H9 (cell line): ENCODE data around the gene ODC1. TPM values are rescaled to one million over a fixed set of nuclear protein-coding genes. Genes with fewer than 3 reads are reported as not detected.

ENCODE experiments used
- DNase-seq: peaks from one replicate; pipeline ENCODE4 v3.0.0-alpha.2; 2017
- H2AFZ ChIP-seq: one replicate; pipeline ENCODE4 v1.6.1; 2013; ENCODE audit warnings: mild to moderate bottlenecking, low read length, control low read depth, moderate library complexity
- H2AK5ac ChIP-seq: 2 replicates; pipeline ENCODE4 v1.6.1; 2013; ENCODE audit warnings: low read length, control low read depth, mixed read lengths; ENCODE audit not compliant: insufficient read length
- H2BK120ac ChIP-seq: one replicate; pipeline ENCODE4 v1.6.1; 2013; ENCODE audit warnings: low read depth, mild to moderate bottlenecking, low read length, control low read depth, inconsistent platforms; ENCODE audit not compliant: poor library complexity, severe bottlenecking
- H2BK12ac ChIP-seq: 2 replicates; pipeline ENCODE4 v1.6.1; 2013; ENCODE audit warnings: low read length, control low read depth, mixed read lengths, low read depth; ENCODE audit not compliant: insufficient read length
- H2BK15ac ChIP-seq: 2 replicates; pipeline ENCODE4 v1.6.1; 2013; ENCODE audit warnings: low read depth, low read length, control low read depth
- H2BK20ac ChIP-seq: one replicate; pipeline ENCODE4 v1.6.1; 2013; ENCODE audit warnings: low read depth, mild to moderate bottlenecking, low read length, control low read depth, inconsistent platforms; ENCODE audit not compliant: poor library complexity, severe bottlenecking
- H2BK5ac ChIP-seq: 2 replicates; pipeline ENCODE4 v1.6.1; 2013; ENCODE audit warnings: low read length, control low read depth, mixed read lengths; ENCODE audit not compliant: insufficient read length
- H3K14ac ChIP-seq: 2 replicates; pipeline ENCODE4 v1.6.1; 2013; ENCODE audit warnings: low read length, control low read depth; ENCODE audit not compliant: insufficient read depth
- H3K18ac ChIP-seq: 2 replicates; pipeline ENCODE4 v1.6.1; 2013; ENCODE audit warnings: low read depth, mild to moderate bottlenecking, mixed read lengths, low read length, control low read depth; ENCODE audit not compliant: insufficient read length
- H3K23ac ChIP-seq: 2 replicates; pipeline ENCODE4 v1.6.1; 2013; ENCODE audit warnings: low read length, control low read depth, mixed read lengths, low read depth; ENCODE audit not compliant: insufficient read length
- H3K23me2 ChIP-seq: 2 replicates; pipeline ENCODE4 v1.6.1; 2013; ENCODE audit warnings: low read depth, mild to moderate bottlenecking, mixed read lengths, low read length, control low read depth; ENCODE audit not compliant: insufficient read length, poor library complexity, severe bottlenecking
- H3K27ac ChIP-seq: 2 replicates; pipeline ENCODE4 v1.5.1; 2013; ENCODE audit warnings: low read length, control low read depth, mixed read lengths, low read depth; ENCODE audit not compliant: insufficient read length
- H3K27me3 ChIP-seq: 2 replicates; pipeline ENCODE4 v1.6.1; 2013; ENCODE audit warnings: low read length, control low read depth, inconsistent platforms; ENCODE audit not compliant: insufficient read depth
- H3K4ac ChIP-seq: 2 replicates; pipeline ENCODE4 v1.6.1; 2013; ENCODE audit warnings: low read depth, mild to moderate bottlenecking, control low read depth, inconsistent platforms, low read length, moderate library complexity
- H3K4me1 ChIP-seq: 2 replicates; pipeline ENCODE4 v1.6.1; 2013; ENCODE audit warnings: low read length, control low read depth, inconsistent platforms; ENCODE audit not compliant: insufficient read depth
- H3K4me2 ChIP-seq: 2 replicates; pipeline ENCODE4 v1.6.1; 2013; ENCODE audit warnings: low read length, control low read depth, mixed read lengths; ENCODE audit not compliant: insufficient read length, insufficient read depth
- H3K56ac ChIP-seq: 2 replicates; pipeline ENCODE4 v1.6.1; 2013; ENCODE audit warnings: low read depth, mild to moderate bottlenecking, mixed read lengths, low read length, control low read depth; ENCODE audit not compliant: insufficient read length
- H3K79me1 ChIP-seq: 2 replicates; pipeline ENCODE4 v1.6.1; 2013; ENCODE audit warnings: low read depth, mild to moderate bottlenecking, moderate library complexity, low read length, control low read depth, inconsistent platforms; ENCODE audit not compliant: insufficient read depth, poor library complexity, severe bottlenecking
- H3K79me2 ChIP-seq: 2 replicates; pipeline ENCODE4 v1.6.1; 2013; ENCODE audit warnings: low read length, control low read depth, inconsistent platforms; ENCODE audit not compliant: insufficient read depth
- H3K9ac ChIP-seq: 2 replicates; pipeline ENCODE4 v1.6.1; 2013; ENCODE audit warnings: low read length, control low read depth, mixed read lengths; ENCODE audit not compliant: insufficient read length; ENCODE audit errors: extremely low read depth
- H3K9me3 ChIP-seq: one replicate; pipeline ENCODE4 v1.6.1; 2013; ENCODE audit warnings: low read depth, low read length, inconsistent platforms; ENCODE audit not compliant: control insufficient read depth
- H3T11ph ChIP-seq: one replicate; pipeline ENCODE4 v1.6.1; 2013; ENCODE audit warnings: mild to moderate bottlenecking, low read length, control low read depth, inconsistent platforms
- H4K20me1 ChIP-seq: one replicate; pipeline ENCODE4 v1.6.1; 2013; ENCODE audit not compliant: control insufficient read depth, insufficient read length, insufficient read depth
- H4K5ac ChIP-seq: 2 replicates; pipeline ENCODE4 v1.6.1; 2013; ENCODE audit warnings: low read depth, mild to moderate bottlenecking, mixed read lengths, low read length, control low read depth; ENCODE audit not compliant: insufficient read length
- H4K8ac ChIP-seq: replicated peaks from 2 replicates; pipeline ENCODE4 v1.6.1; 2013; ENCODE audit warnings: low read length, control low read depth, mixed read lengths, low read depth; ENCODE audit not compliant: insufficient read length
- H4K91ac ChIP-seq: 2 replicates; pipeline ENCODE4 v1.6.1; 2013; ENCODE audit warnings: low read depth, mild to moderate bottlenecking, moderate library complexity, mixed read lengths, low read length, control low read depth; ENCODE audit not compliant: insufficient read length
- H3K27ac Mint-ChIP-seq, 3 experiments: 2 replicates in 2 of 3; 3 replicates in 1 of 3; pipeline ENCODE4 v1.8.0; 2020 to 2021; ENCODE audit warnings: mixed read lengths in 3 of 3, mild to moderate bottlenecking in 1 of 3, moderate library complexity in 1 of 3
- H3K27me3 Mint-ChIP-seq: 2 replicates; pipeline ENCODE4 v1.8.0; 2021; ENCODE audit warnings: low read depth, mild to moderate bottlenecking, moderate library complexity, mixed read lengths
- H3K36me3 Mint-ChIP-seq, 3 experiments: 2 replicates in 2 of 3; 3 replicates in 1 of 3; pipeline ENCODE4 v1.8.0; 2020 to 2021; ENCODE audit warnings: low read depth in 3 of 3, mixed read lengths in 3 of 3; ENCODE audit not compliant: insufficient read depth in 1 of 3
- H3K4me1 Mint-ChIP-seq, 2 experiments: 2 replicates each; pipeline ENCODE4 v1.8.0; 2020; ENCODE audit warnings: mixed read lengths in 2 of 2
- H3K4me3 Mint-ChIP-seq, 2 experiments: 2 replicates in 1 of 2; 3 replicates in 1 of 2; pipeline ENCODE4 v1.8.0; 2020 to 2021; ENCODE audit warnings: mild to moderate bottlenecking in 2 of 2, mixed read lengths in 2 of 2, moderate library complexity in 1 of 2
- H3K9me3 Mint-ChIP-seq, 2 experiments: 2 replicates in 1 of 2; 3 replicates in 1 of 2; pipeline ENCODE4 v1.8.0; 2020; ENCODE audit warnings: mild to moderate bottlenecking in 2 of 2, mixed read lengths in 2 of 2, moderate library complexity in 1 of 2
- WGBS: extraction: QIAGEN DNeasy Blood & Tissue Kit; methylation state at CpG from one replicate; pipeline ENCODE4 v1.1.7; 2013; ENCODE audit warnings: missing lambda C conversion rate, low lambda C conversion rate, mixed read lengths; ENCODE audit not compliant: insufficient read length; ENCODE audit errors: extremely low coverage; 5-methylcytosine and 5-hydroxymethylcytosine counted together
- total RNA-seq: library from RNA; stranded (reverse); gene quantifications from 2 replicates; pipeline ENCODE4 v1.2.1, GENCODE V29; 2021
- TF ChIP-seq, protein P1 (sequence below): fragments of 200-600 bp; sonication (generic); conservative IDR thresholded peaks from 3 replicates; pipeline ENCODE4 v1.8.0; 2021; ENCODE audit warnings: antibody characterized with exemption, mild to moderate bottlenecking

ODC1 gene
- total RNA-seq, 1 experiment from 2014 or later: 48.3 TPM

DNA sequence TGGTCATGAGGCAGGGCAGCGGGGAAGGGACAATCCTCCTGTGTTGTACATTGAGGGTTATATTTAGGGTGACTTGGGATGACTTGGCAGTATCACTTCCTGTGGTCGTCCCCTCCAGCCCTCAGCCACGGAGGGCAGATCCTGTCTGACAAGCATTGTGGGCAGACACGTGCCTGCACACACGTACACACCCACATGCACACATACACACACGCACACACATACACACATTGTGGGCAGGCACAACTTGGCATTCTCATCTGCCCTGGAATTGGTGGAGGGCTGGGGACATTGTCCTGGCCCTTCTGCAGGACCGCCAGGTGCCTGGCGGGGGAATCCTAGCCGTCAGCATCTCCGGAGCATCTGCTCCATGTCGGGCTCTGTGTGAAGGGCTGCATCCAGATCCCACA is 47.6 kb downstream of the ODC1 start:
- no peak overlapping the region for H3T11ph ChIP-seq
- Mint-ChIP-seq H3K27ac (peak overlapping the region in 1 of 3 experiments; percentile 27; a peak in 1 of 7 replicates), H3K9me3 (peaks cover 3 to 12% of the 10 kb centered on the region in 2 experiments), H3K4me3 (no peak overlapping the region), H3K36me3 (peaks cover 0 to 12% (median 9%) of the 10 kb centered on the region in 3 experiments; a peak in 5 of 7 replicates), H3K4me1 (peaks cover 7 to 17% of the 10 kb centered on the region in 2 experiments), H3K27me3 (peaks cover 2% of the 10 kb centered on the region)
- H2BK120ac ChIP-seq: no peak overlapping the region
- H3K14ac ChIP-seq: no peak overlapping the region
- no peak overlapping the region for H4K91ac ChIP-seq
- TF ChIP-seq, protein P1, sequence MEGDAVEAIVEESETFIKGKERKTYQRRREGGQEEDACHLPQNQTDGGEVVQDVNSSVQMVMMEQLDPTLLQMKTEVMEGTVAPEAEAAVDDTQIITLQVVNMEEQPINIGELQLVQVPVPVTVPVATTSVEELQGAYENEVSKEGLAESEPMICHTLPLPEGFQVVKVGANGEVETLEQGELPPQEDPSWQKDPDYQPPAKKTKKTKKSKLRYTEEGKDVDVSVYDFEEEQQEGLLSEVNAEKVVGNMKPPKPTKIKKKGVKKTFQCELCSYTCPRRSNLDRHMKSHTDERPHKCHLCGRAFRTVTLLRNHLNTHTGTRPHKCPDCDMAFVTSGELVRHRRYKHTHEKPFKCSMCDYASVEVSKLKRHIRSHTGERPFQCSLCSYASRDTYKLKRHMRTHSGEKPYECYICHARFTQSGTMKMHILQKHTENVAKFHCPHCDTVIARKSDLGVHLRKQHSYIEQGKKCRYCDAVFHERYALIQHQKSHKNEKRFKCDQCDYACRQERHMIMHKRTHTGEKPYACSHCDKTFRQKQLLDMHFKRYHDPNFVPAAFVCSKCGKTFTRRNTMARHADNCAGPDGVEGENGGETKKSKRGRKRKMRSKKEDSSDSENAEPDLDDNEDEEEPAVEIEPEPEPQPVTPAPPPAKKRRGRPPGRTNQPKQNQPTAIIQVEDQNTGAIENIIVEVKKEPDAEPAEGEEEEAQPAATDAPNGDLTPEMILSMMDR: no peak
- no peak for DNase-seq
- no peak overlapping the region for H2AFZ ChIP-seq
- no peaks in the 10 kb centered on the region for H3K23me2 ChIP-seq
- H3K9me3 ChIP-seq: no peaks in the 10 kb centered on the region
- no peak overlapping the region for H3K27ac ChIP-seq
- no peak overlapping the region for H2BK12ac ChIP-seq
- no peaks in the 10 kb centered on the region for H3K79me2 ChIP-seq
- no peak overlapping the region for H3K9ac ChIP-seq
- H2BK15ac ChIP-seq: no peak overlapping the region
- no peak overlapping the region for H4K8ac ChIP-seq
- no peaks in the 10 kb centered on the region for H3K27me3 ChIP-seq
- no peak overlapping the region for H3K4me2 ChIP-seq
- H2BK5ac ChIP-seq: no peak overlapping the region
- no CpG with 5 or more reads among the region's 11 CpGs for WGBS
- H3K4me1 ChIP-seq: no peaks in the 10 kb centered on the region
- no peak overlapping the region for H3K4ac ChIP-seq
- no peaks in the 10 kb centered on the region for H4K20me1 ChIP-seq
- no peak overlapping the region for H3K18ac ChIP-seq
- H3K56ac ChIP-seq: no peak overlapping the region
- H3K23ac ChIP-seq: no peak overlapping the region
- no peak overlapping the region for H4K5ac ChIP-seq
- H2BK20ac ChIP-seq: no peak overlapping the region
- H3K79me1 ChIP-seq: no peaks in the 10 kb centered on the region
- no peak overlapping the region for H2AK5ac ChIP-seq
